Measurements from ENCODE around the gene DUSP16.
"Not testable (repeated sequence)": the region's sequence is repeated elsewhere in the genome, so short reads cannot be mapped to it uniquely, and the experiment has no call there.

Gene DUSP16

GRCh38 chr12:12583510-12584178, 21.0 kb upstream of the DUSP16 start:
- no peak for DNase-seq

GRCh38 chr12:12582895-12583303, 20.2 kb upstream of the DUSP16 start:
- no peak for DNase-seq

- no peak for DNase-seq
Observed at GRCh38 chr12:12582193-12582881, 19.7 kb upstream of the DUSP16 start.

- DNase-seq = not testable (repeated sequence)
Observed at GRCh38 chr12:12580716-12581115, 18.1 kb upstream of the DUSP16 start.

- no peak for DNase-seq
Observed at GRCh38 chr12:12577786-12578185, 15.1 kb upstream of the DUSP16 start.

GRCh38 chr12:12572659-12573058, 10.0 kb upstream of the DUSP16 start:
- DNase-seq = no peak

GRCh38 chr12:12565971-12566370, 3.3 kb upstream of the DUSP16 start:
- not testable (repeated sequence) for DNase-seq

- DNase-seq = no peak
Observed at GRCh38 chr12:12564911-12565310, 2.2 kb upstream of the DUSP16 start.

- DNase-seq = no peak
Observed at GRCh38 chr12:12563290-12563928, 746 bp upstream of the DUSP16 start.

GRCh38 chr12:12562016-12562483, 613 bp downstream of the DUSP16 start:
- no peak for DNase-seq

GRCh38 chr12:12561371-12562015, 1.2 kb downstream of the DUSP16 start:
- peak; percentile 67 for DNase-seq

- peak; percentile 89 for DNase-seq
Observed at GRCh38 chr12:12560587-12561370, 1.9 kb downstream of the DUSP16 start.

GRCh38 chr12:12559719-12560296, 2.9 kb downstream of the DUSP16 start:
- no peak for DNase-seq

GRCh38 chr12:12558291-12558690, 4.4 kb downstream of the DUSP16 start:
- DNase-seq = no peak

- DNase-seq = no peak
Observed at GRCh38 chr12:12557733-12558132, 4.9 kb downstream of the DUSP16 start.

- DNase-seq = no peak
Observed at GRCh38 chr12:12555656-12556055, 7.0 kb downstream of the DUSP16 start.

GRCh38 chr12:12553208-12553785, 9.4 kb downstream of the DUSP16 start:
- no peak for DNase-seq

- no peak for DNase-seq
Observed at GRCh38 chr12:12551115-12551514, 11.5 kb downstream of the DUSP16 start.

GRCh38 chr12:12550277-12550676, 12.4 kb downstream of the DUSP16 start:
- DNase-seq = no peak

- DNase-seq = no peak
Observed at GRCh38 chr12:12549426-12549825, 13.2 kb downstream of the DUSP16 start.

- no peak for DNase-seq
Observed at GRCh38 chr12:12548713-12549112, 13.9 kb downstream of the DUSP16 start.

- no peak for DNase-seq
Observed at GRCh38 chr12:12546314-12546772, 16.3 kb downstream of the DUSP16 start.
